PC-9 (cell line): ENCODE results near the gene SPATC1L. TPM values are rescaled to one million over a fixed set of nuclear protein-coding genes. Genes with fewer than 3 reads are reported as not detected.

Experiments used
- BruUV-seq: library from RNA; stranded (reverse); fragments of 400-500 nt; replicated peaks from 2 replicates; lab custom pipeline; 2021; lab: Mats Ljungman, UMichigan
- CTCF ChIA-PET: fragments of 300-600 bp; sonication (Branson Sonifier 250); formaldehyde crosslinking; loops from one replicate; lab custom pipeline; 2022; ENCODE audit warnings: antibody characterized with exemption; lab: Charles Lee
- POLR2A ChIA-PET: fragments of 300-600 bp; sonication (Branson Sonifier 250); formaldehyde crosslinking; loops from one replicate; lab custom pipeline; 2022; ENCODE audit warnings: antibody characterized with exemption; ENCODE audit not compliant: unreplicated experiment; lab: Charles Lee
- DNase-seq, 2 experiments: peaks; one replicate each; pipeline versions ENCODE4 v3.0.0 to v3.0.0-alpha.2; 2015 to 2022; ENCODE audit warnings: mixed read lengths in 1 of 2
- H2AFZ ChIP-seq: fragments of 200-600 bp; sonication (generic); 2 replicates; pipeline ENCODE4 v1.8.1; 2017; ENCODE audit warnings: antibody characterized with exemption
- H3F3A ChIP-seq: fragments of 200-600 bp; sonication (generic); 2 replicates; pipeline ENCODE4 v1.8.1; 2017; ENCODE audit warnings: antibody characterized with exemption, mild to moderate bottlenecking, low read depth; ENCODE audit not compliant: insufficient read depth
- H3K27ac ChIP-seq: fragments of 200-600 bp; sonication (generic); 2 replicates; pipeline ENCODE4 v1.6.1; 2016; ENCODE audit warnings: mixed run types
- H3K27me3 ChIP-seq: fragments of 200-600 bp; sonication (generic); 2 replicates; pipeline ENCODE4 v1.6.1; 2016; ENCODE audit warnings: low read depth, mixed run types; ENCODE audit not compliant: insufficient read depth
- H3K36me3 ChIP-seq: fragments of 200-600 bp; sonication (generic); 2 replicates; pipeline ENCODE4 v1.6.1; 2016; ENCODE audit warnings: low read depth, mixed run types
- H3K4me1 ChIP-seq: fragments of 200-600 bp; sonication (generic); replicated peaks from 2 replicates; pipeline ENCODE4 v1.6.1; 2016; ENCODE audit warnings: mixed run types; ENCODE audit not compliant: insufficient read depth
- H3K4me2 ChIP-seq: fragments of 200-600 bp; sonication (generic); 2 replicates; pipeline ENCODE4 v1.6.1; 2017; ENCODE audit warnings: mixed run types
- H3K4me3 ChIP-seq: fragments of 200-600 bp; sonication (generic); 2 replicates; pipeline ENCODE4 v1.6.1; 2016; ENCODE audit warnings: mixed run types
- H3K79me2 ChIP-seq: fragments of 200-600 bp; sonication (generic); 2 replicates; pipeline ENCODE4 v1.6.1; 2017; ENCODE audit warnings: low read depth, mixed run types
- H3K9me2 ChIP-seq: fragments of 200-600 bp; sonication (generic); 2 replicates; pipeline ENCODE4 v1.8.1; 2017; ENCODE audit warnings: mild to moderate bottlenecking; ENCODE audit not compliant: insufficient read depth
- H3K9me3 ChIP-seq: fragments of 200-600 bp; sonication (generic); 2 replicates; pipeline ENCODE4 v1.8.1; 2016; ENCODE audit warnings: low read depth; ENCODE audit not compliant: insufficient read depth
- H4K20me1 ChIP-seq: fragments of 200-600 bp; sonication (generic); 2 replicates; pipeline ENCODE4 v1.8.1; 2017; ENCODE audit not compliant: insufficient read depth
- CTCF ChIP-seq: fragments of 200-600 bp; sonication (generic); conservative IDR thresholded peaks from 2 replicates; pipeline ENCODE4 v1.6.1; 2017; ENCODE audit warnings: mixed run types, antibody characterized with exemption, mild to moderate bottlenecking, moderate library complexity
- EZH2 ChIP-seq: fragments of 200-600 bp; sonication (generic); IDR thresholded peaks from 2 replicates; pipeline ENCODE4 v1.8.0; 2017; ENCODE audit warnings: antibody characterized with exemption, low read depth
- intact Hi-C: fragments of 100-400 bp; cut with micrococcal nuclease; formaldehyde crosslinking; loops from one replicate; pipeline ENCODE4 v1.10.0; 2022; ENCODE audit not compliant: unreplicated experiment
- total RNA-seq: library from RNA; stranded (reverse); gene quantifications from 2 replicates; pipeline ENCODE4 v1.2.3, GENCODE V29; 2021

The SPATC1L gene
- total RNA-seq, 1 experiment from 2014 or later: 32.7 TPM

- POLR2A ChIA-PET: no interaction called here
- Histone ChIP-seq H3K79me2 (no peaks in the 10 kb centered on the region), H3K27ac (no peak overlapping the region), H3K36me3 (no peaks in the 10 kb centered on the region), H3K9me2 (no peaks in the 10 kb centered on the region), H2AFZ (no peak overlapping the region), H3K4me3 (no peak overlapping the region), H3K27me3 (no peaks in the 10 kb centered on the region), H3K9me3 (no peaks in the 10 kb centered on the region), H3F3A (no peaks in the 10 kb centered on the region), H4K20me1 (no peaks in the 10 kb centered on the region), H3K4me2 (no peak overlapping the region), H3K4me1 (no peaks in the 10 kb centered on the region)
- CTCF ChIA-PET: no interaction called here
- BruUV-seq: no TSS peak
- intact Hi-C loops: no loop called here
- no peak for DNase-seq
- TF ChIP-seq EZH2: no peak
- no peak for TF ChIP-seq CTCF
Measured at GRCh38 chr21:46212721-46213484, 28.6 kb upstream of the SPATC1L start.

- DNase-seq: no peak
- ChIA-PET CTCF (no interaction called here), POLR2A (no interaction called here)
- Histone ChIP-seq H3K4me2 (no peak overlapping the region), H4K20me1 (no peaks in the 10 kb centered on the region), H3K27ac (no peak overlapping the region), H3K27me3 (no peaks in the 10 kb centered on the region), H3F3A (no peaks in the 10 kb centered on the region), H3K9me2 (no peaks in the 10 kb centered on the region), H3K9me3 (no peaks in the 10 kb centered on the region), H3K79me2 (no peaks in the 10 kb centered on the region), H3K36me3 (no peaks in the 10 kb centered on the region), H3K4me3 (no peak overlapping the region), H2AFZ (no peak overlapping the region), H3K4me1 (no peaks in the 10 kb centered on the region)
- BruUV-seq: no TSS peak
- TF ChIP-seq CTCF (no peak), EZH2 (no peak)
- intact Hi-C loops: no loop called here
Measured at GRCh38 chr21:46211786-46212720, 27.8 kb upstream of the SPATC1L start.

- Histone ChIP-seq H3K4me1 (no peaks in the 10 kb centered on the region), H3K36me3 (no peaks in the 10 kb centered on the region), H3F3A (no peaks in the 10 kb centered on the region), H3K27ac (no peak overlapping the region), H4K20me1 (no peaks in the 10 kb centered on the region), H3K27me3 (no peaks in the 10 kb centered on the region), H2AFZ (no peak overlapping the region), H3K4me2 (no peak overlapping the region), H3K9me2 (no peaks in the 10 kb centered on the region), H3K9me3 (no peaks in the 10 kb centered on the region), H3K79me2 (no peaks in the 10 kb centered on the region), H3K4me3 (no peak overlapping the region)
- TF ChIP-seq CTCF (no peak), EZH2 (no peak)
- no TSS peak for BruUV-seq
- ChIA-PET CTCF (interaction anchor here (0.7 kb wide), 1 partner anchor 75 kb away, joined by 3 read pairs; the partner anchor contains the start of gene YBEY), POLR2A (no interaction called here)
- no peak for DNase-seq
- intact Hi-C loops: no loop called here
Measured at GRCh38 chr21:46211376-46211775, 27.1 kb upstream of the SPATC1L start.
